Measurements from ENCODE around the gene RBMS3. TPM values are rescaled to one million over a fixed set of nuclear protein-coding genes. Genes with fewer than 3 reads are reported as not detected.

Gene RBMS3
- total and polyA plus RNA-seq, 3 donors from 2014 or later = 5.6 to 36.2 (median 19.7) TPM

DNA sequence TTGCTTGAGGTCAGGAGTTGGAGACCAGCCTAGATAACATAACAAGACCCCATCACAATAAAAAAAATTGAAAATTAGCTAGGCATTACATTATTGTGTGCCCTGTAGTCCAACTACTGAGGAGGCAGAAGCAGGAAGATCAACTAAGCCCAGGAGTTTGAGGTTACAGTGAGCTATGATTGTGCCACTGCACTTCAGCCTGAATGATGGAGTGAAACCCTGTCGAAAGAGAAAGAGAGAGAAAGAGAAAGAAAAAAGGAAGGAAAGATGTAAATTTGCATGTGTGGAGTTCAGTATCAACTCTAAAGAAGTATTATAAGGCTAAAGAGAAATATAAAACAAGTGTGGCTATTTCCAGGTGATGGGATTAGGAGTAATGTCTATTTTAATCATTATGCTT is 661.4 kb downstream of the RBMS3 start:
- H3K4me1 ChIP-seq = no peaks in the 10 kb centered on the region
- H3K27me3 ChIP-seq = no peaks in the 10 kb centered on the region
- no peak overlapping the region for H3K27ac ChIP-seq
- intact Hi-C loops (cut with DNase I; ENCODE audit: low total_unique reads) = no loop called here
- no peak for DNase-seq
- 80 to 87% methylated on average over 1 of the region's 1 CpG for WGBS, 2 donors
- H3K9me3 ChIP-seq = no peaks in the 10 kb centered on the region
- H3K36me3 ChIP-seq (ENCODE audit: low read depth, missing control alignments) = no peaks in the 10 kb centered on the region
- no peak overlapping the region for H3K4me3 ChIP-seq
- no peak for TF ChIP-seq POLR2A (IDR thresholded peaks at IDR 0.05)
- no peak for TF ChIP-seq CTCF (IDR thresholded peaks at IDR 0.05)

- 53 to 64% methylated on average over 1 of the region's 1 CpG for WGBS, 2 donors
- TF ChIP-seq CTCF (IDR thresholded peaks at IDR 0.05) (no peak), POLR2A (IDR thresholded peaks at IDR 0.05) (no peak)
- H3K36me3 ChIP-seq (ENCODE audit: low read depth, missing control alignments) = no peaks in the 10 kb centered on the region
- no peak overlapping the region for H3K27ac ChIP-seq
- H3K4me1 ChIP-seq = no peaks in the 10 kb centered on the region
- no peaks in the 10 kb centered on the region for H3K9me3 ChIP-seq
- DNase-seq = no peak
- no peaks in the 10 kb centered on the region for H3K27me3 ChIP-seq
- no peak overlapping the region for H3K4me3 ChIP-seq
- intact Hi-C loops (cut with DNase I; ENCODE audit: low total_unique reads) = no loop called here
These were observed 668.3 kb downstream of the RBMS3 start for GRCh38 chr3:29949131-29949530.

- WGBS, 2 donors = 88 to 89% methylated on average over 11 of the region's 11 CpGs
- no peaks in the 10 kb centered on the region for H3K27me3 ChIP-seq
- no peaks in the 10 kb centered on the region for H3K36me3 ChIP-seq (ENCODE audit: low read depth, missing control alignments)
- no peak for TF ChIP-seq POLR2A (IDR thresholded peaks at IDR 0.05)
- no peaks in the 10 kb centered on the region for H3K9me3 ChIP-seq
- no peak for DNase-seq
- H3K4me1 ChIP-seq = no peaks in the 10 kb centered on the region
- no peak overlapping the region for H3K27ac ChIP-seq
- H3K4me3 ChIP-seq = no peak overlapping the region
- intact Hi-C loops (cut with DNase I; ENCODE audit: low total_unique reads) = no loop called here
These were observed 669.2 kb downstream of the RBMS3 start for GRCh38 chr3:29949940-29950616.

GRCh38 chr3:29952431-29952830 is 671.6 kb downstream of the RBMS3 start:
- intact Hi-C loops (cut with DNase I; ENCODE audit: low total_unique reads) = no loop called here
- Histone ChIP-seq H3K27ac (no peak overlapping the region), H3K36me3 (ENCODE audit: low read depth, missing control alignments) (no peaks in the 10 kb centered on the region), H3K9me3 (no peaks in the 10 kb centered on the region), H3K4me3 (no peak overlapping the region), H3K27me3 (no peaks in the 10 kb centered on the region), H3K4me1 (no peaks in the 10 kb centered on the region)
- no peak for TF ChIP-seq CTCF (IDR thresholded peaks at IDR 0.05)
- no peak for TF ChIP-seq POLR2A (IDR thresholded peaks at IDR 0.05)
- 65 to 87% methylated on average over 1 of the region's 1 CpG for WGBS, 2 donors
- no peak for DNase-seq

DNA sequence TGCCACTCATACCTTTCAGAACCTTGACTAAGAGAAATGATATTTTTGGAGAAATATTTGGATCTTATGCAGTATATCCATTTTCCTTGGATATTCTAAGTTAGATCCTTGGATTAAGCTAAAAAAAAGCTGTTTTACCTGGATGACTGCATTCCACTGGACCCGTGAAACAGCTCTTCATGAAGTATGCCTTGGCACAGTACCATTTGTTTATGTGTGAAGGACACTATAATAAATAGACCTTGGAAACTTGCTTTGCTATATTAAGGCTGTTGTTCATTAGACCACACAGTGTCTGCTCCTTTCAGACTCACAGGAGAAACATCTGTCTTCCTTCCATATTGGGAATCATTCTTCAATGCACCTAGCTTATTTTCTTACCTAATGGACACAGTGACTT is 674.5 kb downstream of the RBMS3 start:
- Histone ChIP-seq H3K4me3 (no peak overlapping the region), H3K9me3 (no peaks in the 10 kb centered on the region), H3K27ac (no peak overlapping the region), H3K27me3 (no peaks in the 10 kb centered on the region), H3K4me1 (no peaks in the 10 kb centered on the region), H3K36me3 (ENCODE audit: low read depth, missing control alignments) (no peaks in the 10 kb centered on the region)
- TF ChIP-seq POLR2A (IDR thresholded peaks at IDR 0.05) (no peak), CTCF (IDR thresholded peaks at IDR 0.05) (no peak)
- intact Hi-C loops (cut with DNase I; ENCODE audit: low total_unique reads) = no loop called here
- 50 to 58% methylated on average over 1 of the region's 1 CpG for WGBS, 2 donors
- no peak for DNase-seq
